Gastrocnemius medialis (tissue), 4 donors: ENCODE measurements around the gene AP2B1. TPM values are rescaled to one million over a fixed set of nuclear protein-coding genes. Genes with fewer than 3 reads are reported as not detected.
"Not testable (repeated sequence)": the region's sequence is repeated elsewhere in the genome, so short reads cannot be mapped to it uniquely, and the experiment has no call there.

Experiments used
- ATAC-seq, 2 donors: fragments of 150-250 bp; one replicate each; pipeline ENCODE4 v1.9.1; 2016
- DNase-seq, 2 donors: peaks; one replicate each; pipeline ENCODE4 v3.0.0-alpha.2; 2019
- H3K27ac ChIP-seq, 4 donors: fragments of 200-600 bp; sonication (generic); 1 replicate in 1 of 4; 2 replicates in 3 of 4; pipeline ENCODE4 v1.5.1; 2016 to 2018; ENCODE audit warnings: mild to moderate bottlenecking in 2 of 4, moderate library complexity in 1 of 4
- H3K27me3 ChIP-seq, 3 donors: fragments of 200-600 bp; sonication (generic) in 2 of 3; 1 replicate in 1 of 3; 2 replicates in 2 of 3; pipeline versions ENCODE4 v1.5.1 to v1.6.0; 2016 to 2019; ENCODE audit warnings: mild to moderate bottlenecking in 1 of 3, moderate library complexity in 1 of 3
- H3K36me3 ChIP-seq, 2 donors: fragments of 200-600 bp; sonication (generic) in 1 of 2; one replicate each; pipeline ENCODE4 v1.5.1; 2017 to 2018
- H3K4me1 ChIP-seq, 2 donors: fragments of 200-600 bp; sonication (generic) in 1 of 2; one replicate each; pipeline ENCODE4 v1.5.1; 2016 to 2017; ENCODE audit warnings: mild to moderate bottlenecking in 2 of 2
- H3K4me3 ChIP-seq, 4 donors: fragments of 200-600 bp; sonication (generic) in 3 of 4; 1 replicate in 1 of 4; 2 replicates in 3 of 4; pipeline ENCODE4 v1.5.1; 2016 to 2019; ENCODE audit warnings: mild to moderate bottlenecking in 2 of 4
- H3K9me3 ChIP-seq, 3 donors: fragments of 200-600 bp; sonication (generic) in 2 of 3; 1 replicate in 1 of 3; 2 replicates in 2 of 3; pipeline ENCODE4 v1.5.1; 2016 to 2019
- POLR2A ChIP-seq, 2 donors: fragments of 450-650 bp; IDR thresholded peaks; one replicate each; pipeline ENCODE4 v1.6.1; 2017; ENCODE audit warnings: antibody characterized with exemption in 2 of 2, mild to moderate bottlenecking in 2 of 2, moderate library complexity in 2 of 2
- in situ Hi-C, 4 donors: fragments of 200-750 bp; cut with MboI; loops; one replicate each; pipeline versions ENCODE4 v1.15.0 to v1.8.0; 2017; ENCODE audit warnings: low sequenced_read_pairs in 4 of 4
- intact Hi-C: fragments of 100-400 bp; cut with DNase I; formaldehyde crosslinking; loops from one replicate; pipeline ENCODE4 v1.15.1; 2023; ENCODE audit warnings: low total_unique reads
- total RNA-seq, 4 donors: library from RNA; depleted of rRNA; stranded (reverse); fragments of >200 nt; gene quantifications; one replicate each; pipeline versions ENCODE4 v1.1.0 to v1.2.3, GENCODE V29; 2016
- TF ChIP-seq, protein P1 (sequence below), 5 experiments: fragments of 450-650 bp in 3 of 5; fragments of 200-600 bp in 2 of 5; sonication (generic) in 2 of 5; IDR thresholded peaks in 4 of 5; conservative IDR thresholded peaks in 1 of 5; 1 replicate in 4 of 5; 2 replicates in 1 of 5; pipeline ENCODE4 v1.5.1; 2016 to 2019; ENCODE audit warnings: antibody characterized with exemption in 5 of 5, mild to moderate bottlenecking in 3 of 5, moderate library complexity in 3 of 5

Gene AP2B1
- total RNA-seq, 4 donors from 2014 or later = 31.3 to 48.7 (median 38.1) TPM

DNA sequence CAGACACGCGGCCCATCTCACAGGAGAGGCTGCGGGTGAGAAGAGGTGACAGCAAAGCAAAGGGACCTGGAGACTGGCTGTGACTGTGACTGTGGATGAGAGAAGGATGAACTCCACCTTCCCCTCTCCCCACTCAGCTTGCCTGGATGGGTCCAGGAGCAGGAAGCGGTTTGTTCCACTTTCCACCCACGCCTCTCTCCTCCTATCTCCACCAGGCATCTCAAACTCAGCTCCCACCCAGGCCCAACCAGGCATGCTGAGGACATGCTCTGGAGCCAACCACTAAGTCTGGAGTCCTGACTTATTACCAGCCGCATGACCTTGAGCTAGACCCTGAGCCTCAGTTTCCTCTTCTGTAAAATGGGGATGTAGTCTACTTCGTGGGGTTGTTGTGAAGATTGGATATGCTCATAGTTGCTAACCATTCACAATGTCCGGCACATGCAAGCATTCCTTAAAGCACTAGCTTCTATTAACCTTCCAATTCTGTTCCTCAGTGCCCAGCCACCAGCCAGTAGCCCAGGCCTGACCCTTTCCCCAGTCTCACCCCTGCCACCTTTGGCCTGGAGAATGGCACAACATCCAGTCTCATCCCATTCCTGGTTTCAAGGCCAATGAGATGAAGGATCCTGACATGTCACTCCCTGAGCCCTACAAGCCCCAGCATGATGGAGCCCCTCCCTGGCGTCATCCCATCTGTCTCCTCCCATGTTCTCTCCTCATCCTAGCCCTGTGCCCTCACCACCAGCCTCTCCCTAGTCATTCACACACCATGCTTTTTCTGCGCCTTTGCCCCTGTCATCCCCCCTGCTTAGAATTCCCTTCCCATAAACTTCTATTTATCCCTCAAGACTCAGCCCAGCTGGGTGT, 163.6 kb downstream of the AP2B1 start:
- Histone ChIP-seq H3K4me3 (no peak overlapping the region), H3K4me1 (peaks cover 11% of the 10 kb centered on the region in 2 donors)
- DNase-seq = no peak

GRCh38 chr17:35751541-35751940, 164.4 kb downstream of the AP2B1 start:
- H3K4me3 ChIP-seq, ATAC-seq, intact Hi-C loops, H3K9me3 ChIP-seq, H3K36me3 ChIP-seq, H3K27ac ChIP-seq, DNase-seq: not testable (repeated sequence)
- Histone ChIP-seq H3K4me1 (peaks cover 11% of the 10 kb centered on the region in 2 donors), H3K27me3 (peaks cover 11 to 19% (median 14%) of the 10 kb centered on the region in 3 donors)
- in situ Hi-C loops = loop anchor here in 2 of 4 donors (5.0 to 10.0 kb wide), 2 partner anchors 53 to 144 kb away; partner anchors contain the start of gene TAF15 (in 1 of the 2)

More for the DNA sequence above, 163.6 kb downstream of the AP2B1 start:
- TF ChIP-seq, protein P1, sequence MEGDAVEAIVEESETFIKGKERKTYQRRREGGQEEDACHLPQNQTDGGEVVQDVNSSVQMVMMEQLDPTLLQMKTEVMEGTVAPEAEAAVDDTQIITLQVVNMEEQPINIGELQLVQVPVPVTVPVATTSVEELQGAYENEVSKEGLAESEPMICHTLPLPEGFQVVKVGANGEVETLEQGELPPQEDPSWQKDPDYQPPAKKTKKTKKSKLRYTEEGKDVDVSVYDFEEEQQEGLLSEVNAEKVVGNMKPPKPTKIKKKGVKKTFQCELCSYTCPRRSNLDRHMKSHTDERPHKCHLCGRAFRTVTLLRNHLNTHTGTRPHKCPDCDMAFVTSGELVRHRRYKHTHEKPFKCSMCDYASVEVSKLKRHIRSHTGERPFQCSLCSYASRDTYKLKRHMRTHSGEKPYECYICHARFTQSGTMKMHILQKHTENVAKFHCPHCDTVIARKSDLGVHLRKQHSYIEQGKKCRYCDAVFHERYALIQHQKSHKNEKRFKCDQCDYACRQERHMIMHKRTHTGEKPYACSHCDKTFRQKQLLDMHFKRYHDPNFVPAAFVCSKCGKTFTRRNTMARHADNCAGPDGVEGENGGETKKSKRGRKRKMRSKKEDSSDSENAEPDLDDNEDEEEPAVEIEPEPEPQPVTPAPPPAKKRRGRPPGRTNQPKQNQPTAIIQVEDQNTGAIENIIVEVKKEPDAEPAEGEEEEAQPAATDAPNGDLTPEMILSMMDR (IDR thresholded peaks at IDR 0.05 in 4 of 5, conservative IDR thresholded peaks at IDR 0.05 in 1 of 5) = no peak
- TF ChIP-seq POLR2A (IDR thresholded peaks at IDR 0.05) = no peak
- Histone ChIP-seq H3K9me3 (no peaks in the 10 kb centered on the region), H3K36me3 (no peaks in the 10 kb centered on the region), H3K27me3 (peaks cover 11 to 19% (median 14%) of the 10 kb centered on the region in 3 donors), H3K27ac (no peak overlapping the region)
- in situ Hi-C loops (loop anchor here in 2 of 4 donors (5.0 to 10.0 kb wide), 2 partner anchors 54 to 143 kb away; partner anchors contain the start of gene TAF15 (in 1 of the 2)), intact Hi-C loops (no loop called here)
- no peak for ATAC-seq

DNA sequence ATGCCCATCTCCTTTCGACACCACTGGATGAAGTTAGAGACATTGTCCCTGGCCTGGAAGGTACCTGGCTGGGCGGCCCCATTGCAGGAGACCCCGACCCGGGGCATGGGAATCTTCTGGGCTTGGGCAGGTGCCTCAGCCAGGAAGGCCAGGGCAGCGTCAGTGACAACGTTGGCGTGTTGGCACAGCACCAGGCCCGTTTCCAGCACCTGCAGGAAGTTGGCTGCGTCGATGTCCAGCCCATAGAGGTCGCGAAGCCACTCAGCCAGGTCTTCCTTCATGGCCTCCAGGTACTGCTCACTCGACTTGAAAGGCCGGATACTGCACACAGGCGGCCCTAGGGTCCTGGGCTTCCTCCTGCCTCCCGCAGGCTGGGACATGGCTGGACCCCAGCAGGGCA, 165.3 kb downstream of the AP2B1 start:
- DNase-seq (no peak), ATAC-seq (no peak)
- H3K36me3 ChIP-seq = no peaks in the 10 kb centered on the region
- no peak overlapping the region for H3K4me3 ChIP-seq
- TF ChIP-seq, protein P1 (IDR thresholded peaks at IDR 0.05 in 4 of 5, conservative IDR thresholded peaks at IDR 0.05 in 1 of 5) = no peak
- TF ChIP-seq POLR2A (IDR thresholded peaks at IDR 0.05) = no peak
- H3K9me3 ChIP-seq = no peaks in the 10 kb centered on the region
- intact Hi-C loops = no loop called here
- in situ Hi-C loops = loop anchor here in 2 of 4 donors (5.0 to 10.0 kb wide), 2 partner anchors 52 to 145 kb away; partner anchors contain the start of gene TAF15 (in 1 of the 2)
- H3K27me3 ChIP-seq = peaks cover 11 to 19% (median 14%) of the 10 kb centered on the region in 3 donors
- H3K27ac ChIP-seq = peak overlapping the region in 1 of 4 donors; percentile 39
- H3K4me1 ChIP-seq = peaks cover 11% of the 10 kb centered on the region in 2 donors

DNA sequence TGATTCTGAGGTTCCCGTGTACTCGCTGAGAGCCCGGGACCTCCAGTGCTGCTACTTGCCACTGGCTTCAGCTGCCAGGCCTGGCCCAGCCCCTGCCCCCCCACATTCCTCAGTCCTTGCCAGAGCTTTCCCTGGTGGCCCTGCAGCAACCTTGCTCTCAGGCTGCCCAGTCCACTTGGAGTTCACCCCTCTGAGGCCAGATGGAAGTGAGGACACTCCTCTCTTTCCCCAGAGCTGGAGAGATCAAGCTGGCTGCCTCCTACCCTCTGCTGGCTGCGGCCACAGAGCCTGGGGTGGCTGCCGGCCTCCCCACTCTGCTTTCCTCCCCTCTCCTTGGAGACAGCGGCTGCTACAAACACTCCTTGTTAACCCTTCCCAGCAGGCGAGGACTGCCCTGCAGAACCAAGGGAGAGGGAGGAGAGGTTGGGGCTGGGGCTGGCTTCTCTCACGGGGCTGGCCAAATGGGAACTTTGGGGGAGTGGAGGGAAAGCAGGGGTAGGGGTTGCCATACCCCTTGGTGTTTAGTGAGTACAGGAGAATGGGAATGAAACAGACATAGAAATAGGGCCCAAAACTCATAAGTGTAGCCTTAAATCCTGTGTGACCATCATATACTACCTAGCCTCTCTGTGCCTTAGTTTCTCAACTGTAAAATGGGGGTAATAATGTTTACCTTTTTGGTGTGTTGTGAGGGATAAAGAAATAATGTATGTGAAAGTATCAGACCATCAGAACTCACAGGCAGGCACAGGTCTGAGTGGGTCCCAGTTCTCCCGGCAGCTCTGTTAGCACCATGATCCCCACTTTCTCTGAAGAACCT, 166.0 kb downstream of the AP2B1 start, which contains the start of gene GAS2L2:
Gene GAS2L2 (minus strand): TSS at position 295 of the 820 bp plus-strand sequence. CDS start 389 bp downstream, outside the sequence.
- in situ Hi-C loops = loop anchor here in 2 of 4 donors (5.0 to 10.0 kb wide), 2 partner anchors 52 to 146 kb away; partner anchors contain the start of gene TAF15 (in 1 of the 2)
- Histone ChIP-seq H3K27me3 (peaks cover 11 to 19% (median 14%) of the 10 kb centered on the region in 3 donors), H3K4me3 (no peak within 1 kb of the TSS)

More for the DNA sequence above, 166.0 kb downstream of the AP2B1 start, which contains the start of gene GAS2L2:
- intact Hi-C loops = no loop called here
- Histone ChIP-seq H3K9me3 (no peaks in the 10 kb centered on the region), H3K27ac (peak within 1 kb of the TSS in 1 of 4 donors; percentile 39), H3K4me1 (peaks cover 4 to 6% of the 10 kb centered on the region in 2 donors), H3K36me3 (no peaks in the 10 kb centered on the region)
- no peak for TF ChIP-seq POLR2A (IDR thresholded peaks at IDR 0.05)
- TF ChIP-seq, protein P1 (IDR thresholded peaks at IDR 0.05 in 4 of 5, conservative IDR thresholded peaks at IDR 0.05 in 1 of 5) = no peak
- ATAC-seq = no peak
- DNase-seq = no peak
